Stimulated activated CD8-positive, alpha-beta memory T cell treated with anti-CD3 and anti-CD28 coated beads, Interleukin-15, amount 100 ng/mL, for 48 hours (primary cell): ENCODE data around the gene RORB.
"Not testable (repeated sequence)": the region's sequence is repeated elsewhere in the genome, so short reads cannot be mapped to it uniquely, and the experiment has no call there.

ENCODE experiments used
- DNase-seq, 2 donors: peaks; one replicate each; pipeline ENCODE4 v3.0.0-alpha.2; 2020; ENCODE audit warnings: low read depth in 2 of 2

The RORB gene

GRCh38 chr9:74513221-74513620 lies 16.1 kb downstream of the RORB start:
- no peak for DNase-seq

DNA sequence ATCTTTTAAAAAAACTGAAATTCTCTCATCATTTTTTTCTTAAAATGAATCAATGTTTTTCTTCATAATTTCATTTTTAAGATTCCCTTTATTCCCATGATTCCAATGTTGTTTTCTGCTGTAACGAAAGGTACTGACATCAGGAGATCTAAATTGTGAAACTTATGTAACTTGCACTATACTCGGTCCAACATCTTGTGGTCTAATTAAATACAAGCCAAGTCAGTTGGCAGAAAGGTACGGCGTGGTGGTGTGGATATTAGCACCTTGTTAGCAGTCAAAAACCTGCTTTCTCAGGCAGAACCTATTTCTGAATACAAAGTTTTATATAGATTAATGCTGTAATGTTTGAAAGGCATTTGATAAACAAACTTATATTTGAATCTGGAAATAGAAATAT lies 20.1 kb downstream of the RORB start:
- DNase-seq = no peak

DNA sequence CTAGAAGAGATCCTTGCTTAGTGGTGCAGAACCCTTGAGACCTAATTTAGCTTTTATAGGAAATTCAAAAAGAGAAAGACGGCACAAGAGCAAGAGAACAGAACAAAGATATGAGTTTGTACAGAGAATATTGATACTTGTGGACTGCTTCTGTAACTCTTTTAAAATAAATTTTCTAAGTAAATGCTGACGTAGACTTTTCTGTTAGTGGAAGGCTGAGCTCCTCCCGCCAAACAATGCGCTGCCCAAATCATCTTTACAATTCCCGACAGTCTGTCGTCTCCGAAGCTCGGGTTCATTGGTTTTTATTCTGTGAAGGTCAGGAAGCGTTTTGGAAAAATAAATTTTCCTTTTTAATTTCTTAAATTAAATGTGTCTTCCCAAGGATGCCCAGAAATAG lies 22.3 kb downstream of the RORB start:
- DNase-seq = no peak

GRCh38 chr9:74521009-74521408 lies 23.9 kb downstream of the RORB start:
- DNase-seq = no peak

DNA sequence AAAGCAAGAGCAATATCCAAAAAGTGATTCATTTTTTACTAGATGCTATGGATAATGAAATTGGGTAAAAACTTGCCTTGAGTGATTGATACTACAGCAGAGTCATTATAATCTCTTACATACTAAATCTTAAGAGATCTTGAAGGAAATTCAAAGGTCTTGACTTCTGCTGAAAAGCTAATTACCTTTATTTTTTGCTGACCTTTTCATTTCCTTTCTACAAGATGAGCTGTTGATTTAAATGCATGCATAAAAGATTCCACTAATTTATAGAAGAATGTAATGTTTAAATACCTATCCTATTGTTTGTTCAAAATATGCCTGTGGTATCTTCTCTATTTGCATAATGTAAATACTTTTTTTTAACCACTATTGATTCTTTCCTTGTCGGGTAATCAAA lies 27.2 kb downstream of the RORB start:
- DNase-seq = no peak

DNA sequence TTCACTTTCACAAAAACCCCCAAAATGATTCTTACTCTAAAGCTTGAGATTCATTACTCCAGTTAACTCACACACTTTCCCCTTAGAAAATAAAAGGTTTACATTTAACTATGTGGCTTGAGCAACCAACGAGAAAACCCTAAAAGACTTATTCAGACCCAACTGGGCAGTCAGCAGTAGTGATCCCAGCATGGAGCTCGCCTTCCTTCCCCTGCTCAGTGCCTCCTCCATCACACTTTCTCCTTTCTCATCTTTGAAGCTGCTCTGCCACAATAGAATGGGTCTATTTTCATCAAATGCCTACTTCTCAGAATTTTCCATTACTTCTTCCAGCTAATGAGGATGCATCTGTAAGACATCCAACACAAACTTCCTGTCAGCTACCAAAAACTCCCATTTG lies 29.1 kb downstream of the RORB start:
- no peak for DNase-seq

DNA sequence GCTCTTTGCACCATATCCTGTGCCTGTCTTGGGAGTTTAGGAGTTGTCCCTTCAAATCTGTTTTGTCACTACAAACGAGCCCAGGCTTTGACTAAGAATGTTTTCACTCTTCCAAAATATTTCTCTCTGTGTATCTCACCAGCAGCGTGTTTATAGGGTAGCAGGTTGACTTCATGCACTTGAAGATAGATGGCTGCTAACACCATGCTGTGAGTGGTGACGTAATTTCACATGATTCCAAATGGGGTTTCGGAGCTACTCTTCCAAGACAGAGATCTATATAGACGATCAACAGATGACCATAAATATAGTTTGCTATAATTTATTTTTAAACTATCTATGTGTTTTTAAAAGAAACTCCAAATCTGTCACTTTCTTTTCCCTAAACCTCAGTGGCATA lies 30.6 kb downstream of the RORB start:
- no peak for DNase-seq

DNA sequence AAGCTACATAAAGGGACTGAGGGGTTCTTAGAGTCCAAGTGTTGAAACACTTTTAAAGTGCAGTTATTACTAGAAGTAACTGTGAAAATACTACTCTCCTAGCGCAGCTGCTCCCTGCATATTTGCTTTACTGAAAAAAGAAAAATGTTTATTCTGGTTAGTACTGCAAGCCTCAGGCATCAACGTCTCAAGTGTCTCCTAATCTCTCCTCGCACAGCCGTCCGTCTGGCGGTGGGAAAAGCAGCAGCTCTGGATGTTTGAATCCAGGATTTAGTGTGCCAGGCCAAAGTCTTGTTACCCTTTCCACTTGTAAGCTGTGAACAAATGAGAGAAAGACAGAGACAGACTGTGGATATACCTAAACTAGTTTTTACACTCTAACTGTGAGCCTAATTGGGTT lies 31.1 kb downstream of the RORB start:
- no peak for DNase-seq

GRCh38 chr9:74530458-74530857 lies 33.3 kb downstream of the RORB start:
- not testable (repeated sequence) for DNase-seq

- DNase-seq = no peak
These were observed 36.1 kb downstream of the RORB start for GRCh38 chr9:74533253-74533652.

DNA sequence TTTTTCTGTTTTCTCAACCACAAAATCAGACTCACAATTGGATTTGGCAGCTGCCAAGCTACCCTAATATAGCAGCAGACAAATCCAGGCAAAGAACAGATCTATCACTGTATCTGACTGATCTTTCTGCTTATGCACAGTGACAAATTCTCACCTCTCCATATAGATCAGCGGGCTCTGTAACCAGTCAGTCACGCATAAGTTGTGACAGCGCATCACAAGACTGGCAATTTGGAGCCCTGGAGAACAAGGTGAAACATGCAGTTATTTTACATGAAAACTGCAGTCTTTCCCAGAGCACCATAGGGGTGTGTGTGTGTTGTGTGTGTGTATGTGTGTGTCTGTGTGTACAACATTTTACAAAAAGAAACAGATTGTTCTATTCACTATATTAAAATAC lies 37.7 kb downstream of the RORB start:
- no peak for DNase-seq

- DNase-seq = no peak
These were observed 46.0 kb downstream of the RORB start for GRCh38 chr9:74543145-74543544.

GRCh38 chr9:74551266-74551665 lies 54.1 kb downstream of the RORB start:
- no peak for DNase-seq

GRCh38 chr9:74554751-74555419 lies 57.8 kb downstream of the RORB start:
- DNase-seq = no peak

- DNase-seq = no peak
These were observed 58.4 kb downstream of the RORB start for GRCh38 chr9:74555565-74555964.

GRCh38 chr9:74556685-74557084 lies 59.5 kb downstream of the RORB start:
- DNase-seq = no peak

GRCh38 chr9:74557571-74557970 lies 60.4 kb downstream of the RORB start:
- DNase-seq = no peak

- no peak for DNase-seq
These were observed 65.5 kb downstream of the RORB start for GRCh38 chr9:74562611-74563010.

DNA sequence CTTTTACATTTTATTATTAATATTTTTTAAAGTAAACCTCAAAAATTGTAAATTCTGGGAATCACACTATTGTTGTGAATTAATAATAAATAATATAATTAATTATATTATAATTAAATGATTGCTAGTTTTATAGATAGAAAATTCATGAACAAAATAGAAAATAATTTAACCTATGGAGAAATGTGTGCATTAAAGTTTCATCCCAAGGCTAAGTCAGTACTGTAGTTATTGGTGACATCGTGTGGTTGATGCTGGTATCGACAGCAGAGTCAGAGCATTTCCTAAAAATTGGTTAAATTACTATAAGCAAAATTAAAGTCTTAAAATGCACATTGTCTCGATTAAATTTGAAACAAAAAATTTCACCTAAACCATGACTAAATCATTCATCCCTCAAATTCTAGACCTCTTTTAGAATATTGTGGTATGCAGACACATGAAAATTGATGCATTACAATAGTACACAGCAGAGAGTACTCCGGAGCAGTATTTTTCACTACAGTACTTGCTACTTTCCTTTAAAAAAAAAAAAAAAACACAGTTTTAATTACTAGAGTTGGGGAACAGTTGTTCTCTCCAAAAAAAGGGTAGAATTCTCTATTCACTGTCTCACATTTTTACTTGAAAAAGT lies 73.9 kb downstream of the RORB start:
- no peak for DNase-seq

DNA sequence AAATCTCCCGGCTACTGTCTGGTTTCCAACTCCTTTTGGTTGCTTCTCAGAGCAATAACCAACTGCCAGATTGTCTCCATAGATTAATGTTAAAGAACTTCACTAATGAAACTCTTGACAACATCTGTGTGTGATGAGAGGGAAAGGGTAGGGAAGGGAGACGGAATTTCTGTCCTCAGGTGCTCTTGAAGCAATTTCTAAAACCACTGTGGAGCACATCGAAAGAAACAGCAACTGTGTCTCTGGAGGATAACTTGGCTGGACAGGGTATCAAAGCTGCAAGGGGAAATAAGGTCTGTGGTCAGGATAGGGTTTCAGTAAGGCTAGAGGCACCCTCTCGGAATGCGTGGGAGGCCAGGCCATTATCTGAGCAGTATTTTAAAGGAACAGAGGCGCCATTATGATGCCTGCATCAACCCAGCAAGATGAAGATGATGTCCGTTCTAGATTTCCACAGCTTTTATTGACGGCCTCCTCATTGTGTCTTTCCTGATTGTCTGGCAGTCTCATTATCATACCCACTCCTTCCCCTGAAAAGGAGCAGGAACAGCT lies 76.6 kb downstream of the RORB start:
- DNase-seq = no peak

GRCh38 chr9:74576176-74576575 lies 79.0 kb downstream of the RORB start:
- DNase-seq = no peak

GRCh38 chr9:74577956-74578355 lies 80.8 kb downstream of the RORB start:
- no peak for DNase-seq

DNA sequence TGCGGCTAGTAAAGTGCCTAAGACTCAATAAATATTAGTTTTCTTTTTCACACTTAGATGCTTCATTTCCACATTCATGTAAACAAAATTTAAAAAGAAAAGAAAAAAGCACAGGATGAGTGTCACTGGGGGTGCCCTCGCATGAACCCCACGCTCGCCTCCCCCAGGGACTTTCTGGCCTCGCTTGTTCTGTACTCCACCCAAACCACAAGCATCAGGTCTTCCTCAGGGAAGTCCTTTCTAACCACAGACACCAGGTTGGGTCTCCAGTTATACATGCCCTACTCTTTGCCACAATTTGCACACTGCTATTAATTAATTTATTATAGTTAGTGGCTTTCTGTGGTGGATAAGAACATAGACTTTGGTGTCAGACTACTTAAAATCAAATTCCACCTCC lies 92.4 kb downstream of the RORB start:
- no peak for DNase-seq

DNA sequence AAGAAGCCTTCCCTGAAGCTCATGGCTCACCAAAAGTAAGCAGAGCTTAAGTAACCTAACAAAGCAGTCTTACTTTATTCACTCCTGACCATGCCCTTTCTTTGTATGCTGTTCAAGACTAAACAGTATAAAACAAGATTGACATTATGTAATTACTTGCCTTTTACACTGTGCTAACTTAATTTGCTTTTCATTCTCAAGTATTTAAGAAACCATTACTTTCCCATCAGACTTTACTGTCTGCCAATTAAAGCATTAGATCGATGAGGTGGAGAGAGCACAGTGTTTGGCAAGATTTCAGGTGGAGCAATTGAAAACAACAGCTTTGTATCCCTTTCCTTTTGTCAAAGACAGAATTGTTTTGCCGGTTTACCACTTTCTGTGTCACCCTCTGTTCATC lies 98.2 kb downstream of the RORB start:
- no peak for DNase-seq
